ENCODE data around the gene MUC4. TPM values are rescaled to one million over a fixed set of nuclear protein-coding genes. Genes with fewer than 3 reads are reported as not detected.

The MUC4 gene
- total and polyA plus RNA-seq, 9 donors, result 0.02 to 0.99 (median 0.31) TPM; not detected in 2

DNA sequence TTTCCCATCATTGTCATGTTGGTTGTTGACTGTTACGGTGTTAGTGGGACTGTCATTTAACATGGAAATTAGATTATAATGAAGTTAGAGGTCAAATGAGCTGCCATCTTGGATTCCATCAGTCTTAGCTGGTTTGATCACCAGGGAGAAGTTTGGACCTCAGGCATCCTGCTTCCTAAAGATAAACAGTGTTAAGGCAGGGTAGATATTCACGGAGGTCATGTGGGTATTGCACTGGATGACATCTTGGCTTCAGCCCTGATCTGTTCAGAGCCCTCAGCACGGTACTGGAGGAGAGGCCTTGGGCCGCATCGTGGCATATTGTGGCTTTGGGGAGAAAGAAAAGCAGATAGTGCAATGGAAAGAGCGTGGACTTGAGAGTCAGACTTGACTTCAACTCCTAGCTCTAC, 102.0 kb downstream of the MUC4 start:
- intact Hi-C loops (cut with DNase I), result no loop called here
- no peaks in the 10 kb centered on the region for H3K27me3 ChIP-seq
- no peaks in the 10 kb centered on the region for H3K9me3 ChIP-seq
- H3K36me3 ChIP-seq, result no peaks in the 10 kb centered on the region
- H3K27ac ChIP-seq, result no peak overlapping the region
- no peak overlapping the region for H3K4me3 ChIP-seq
- no peaks in the 10 kb centered on the region for H3K4me1 ChIP-seq (ENCODE audit: insufficient read depth)
- 96 to 97% (median 97%) methylated on average over 6 of the region's 6 CpGs for WGBS, 3 donors
- no peak for DNase-seq
- TF ChIP-seq, protein P1, sequence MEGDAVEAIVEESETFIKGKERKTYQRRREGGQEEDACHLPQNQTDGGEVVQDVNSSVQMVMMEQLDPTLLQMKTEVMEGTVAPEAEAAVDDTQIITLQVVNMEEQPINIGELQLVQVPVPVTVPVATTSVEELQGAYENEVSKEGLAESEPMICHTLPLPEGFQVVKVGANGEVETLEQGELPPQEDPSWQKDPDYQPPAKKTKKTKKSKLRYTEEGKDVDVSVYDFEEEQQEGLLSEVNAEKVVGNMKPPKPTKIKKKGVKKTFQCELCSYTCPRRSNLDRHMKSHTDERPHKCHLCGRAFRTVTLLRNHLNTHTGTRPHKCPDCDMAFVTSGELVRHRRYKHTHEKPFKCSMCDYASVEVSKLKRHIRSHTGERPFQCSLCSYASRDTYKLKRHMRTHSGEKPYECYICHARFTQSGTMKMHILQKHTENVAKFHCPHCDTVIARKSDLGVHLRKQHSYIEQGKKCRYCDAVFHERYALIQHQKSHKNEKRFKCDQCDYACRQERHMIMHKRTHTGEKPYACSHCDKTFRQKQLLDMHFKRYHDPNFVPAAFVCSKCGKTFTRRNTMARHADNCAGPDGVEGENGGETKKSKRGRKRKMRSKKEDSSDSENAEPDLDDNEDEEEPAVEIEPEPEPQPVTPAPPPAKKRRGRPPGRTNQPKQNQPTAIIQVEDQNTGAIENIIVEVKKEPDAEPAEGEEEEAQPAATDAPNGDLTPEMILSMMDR (IDR thresholded peaks at IDR 0.05), result no peak

GRCh38 chr3:195708626-195709481, 102.9 kb downstream of the MUC4 start:
- Histone ChIP-seq H3K36me3 (no peaks in the 10 kb centered on the region), H3K4me1 (ENCODE audit: insufficient read depth) (no peaks in the 10 kb centered on the region), H3K27ac (no peak overlapping the region), H3K4me3 (no peak overlapping the region), H3K27me3 (no peaks in the 10 kb centered on the region), H3K9me3 (no peaks in the 10 kb centered on the region)
- DNase-seq, result no peak
- intact Hi-C loops (cut with DNase I), result no loop called here
- TF ChIP-seq, protein P1 (IDR thresholded peaks at IDR 0.05), result no peak
- TF ChIP-seq POLR2A (IDR thresholded peaks at IDR 0.05), result no peak
- TF ChIP-seq EP300 (IDR thresholded peaks at IDR 0.05), result no peak
- 84 to 91% (median 91%) methylated on average over 6 of the region's 6 CpGs for whole genome bisulfite sequencing, 3 donors

DNA sequence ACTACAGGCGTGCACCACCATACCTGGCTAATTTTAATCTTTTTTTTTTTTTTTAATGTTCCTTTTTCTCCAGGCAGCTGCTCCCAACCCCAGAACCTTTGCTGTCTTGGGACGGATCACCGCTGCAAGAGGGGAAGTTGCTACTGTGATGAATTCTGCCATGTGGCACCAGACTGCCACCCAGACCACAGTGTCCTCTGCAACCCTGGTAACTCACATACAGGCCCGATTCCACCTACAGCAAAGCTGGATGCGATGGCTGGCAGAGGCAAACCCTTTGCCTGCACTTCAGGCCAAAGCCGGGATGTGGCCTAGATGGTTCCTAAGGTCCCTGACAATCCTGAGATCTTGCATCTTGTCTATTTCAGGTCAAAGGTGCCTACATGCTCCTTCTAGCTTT, 103.7 kb downstream of the MUC4 start:
- intact Hi-C loops (cut with DNase I), result no loop called here
- DNase-seq, result no peak
- no peaks in the 10 kb centered on the region for H3K9me3 ChIP-seq
- no peaks in the 10 kb centered on the region for H3K36me3 ChIP-seq
- H3K27ac ChIP-seq, result no peak overlapping the region
- WGBS, 3 donors, result 85 to 97% (median 90%) methylated on average over 6 of the region's 6 CpGs
- H3K4me1 ChIP-seq (ENCODE audit: insufficient read depth), result no peaks in the 10 kb centered on the region
- H3K27me3 ChIP-seq, result no peaks in the 10 kb centered on the region
- TF ChIP-seq POLR2A (IDR thresholded peaks at IDR 0.05), result no peak
- TF ChIP-seq EP300 (IDR thresholded peaks at IDR 0.05), result no peak
- TF ChIP-seq, protein P1 (IDR thresholded peaks at IDR 0.05), result no peak
- H3K4me3 ChIP-seq, result no peak overlapping the region

DNA sequence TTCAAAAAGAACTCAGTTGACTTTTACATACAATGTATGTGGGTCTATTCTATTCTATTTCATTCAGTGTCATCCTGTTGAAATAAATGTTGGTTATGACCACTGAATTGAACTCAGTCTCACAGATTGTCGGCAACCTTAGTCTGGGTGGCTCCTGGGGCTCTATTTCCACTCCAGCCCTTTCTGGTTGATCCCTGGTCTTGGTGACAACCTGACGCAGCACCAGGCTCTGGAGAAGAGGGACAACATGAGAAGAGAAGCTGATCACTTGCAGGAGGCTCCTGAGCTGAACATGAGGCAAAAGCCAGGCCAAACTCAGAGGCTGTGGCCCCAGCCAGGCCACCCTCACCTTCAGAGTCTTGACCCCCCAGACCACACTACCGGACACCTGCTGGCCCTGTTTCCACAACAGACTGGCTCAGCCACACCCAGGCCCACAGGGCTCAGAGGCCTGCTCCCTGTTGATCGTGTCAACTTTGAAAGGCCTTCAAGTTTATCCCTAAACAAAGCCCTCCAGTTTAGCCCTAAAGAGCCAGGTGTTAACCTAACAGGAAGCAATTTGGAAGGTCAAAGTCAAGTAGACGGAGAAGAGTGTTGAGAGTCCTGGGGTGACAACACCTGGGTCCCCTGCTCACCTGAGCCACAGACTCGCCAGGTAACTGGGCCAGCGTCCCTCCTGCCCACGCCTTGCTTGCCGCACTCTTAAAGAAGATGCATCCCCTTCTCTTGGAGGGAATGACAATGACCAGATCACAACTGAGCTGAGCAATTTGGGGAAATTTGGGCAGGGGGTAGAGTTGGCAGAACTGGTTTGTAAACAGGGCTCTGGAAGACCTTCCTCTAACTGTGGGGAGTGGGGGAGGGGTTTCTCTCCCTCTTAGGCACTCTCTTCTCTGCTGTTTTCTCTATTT, 106.4 kb downstream of the MUC4 start:
- no peak for DNase-seq
- WGBS, 3 donors, result 82 to 86% (median 84%) methylated on average over 9 of the region's 9 CpGs
- no peaks in the 10 kb centered on the region for H3K27me3 ChIP-seq
- TF ChIP-seq, protein P1 (IDR thresholded peaks at IDR 0.05), result no peak
- TF ChIP-seq POLR2A (IDR thresholded peaks at IDR 0.05) (no peak), EP300 (IDR thresholded peaks at IDR 0.05) (no peak)
- H3K36me3 ChIP-seq, result no peaks in the 10 kb centered on the region
- intact Hi-C loops (cut with DNase I), result no loop called here
- no peak overlapping the region for H3K27ac ChIP-seq
- H3K9me3 ChIP-seq, result no peaks in the 10 kb centered on the region
- H3K4me3 ChIP-seq, result no peak overlapping the region
- H3K4me1 ChIP-seq (ENCODE audit: insufficient read depth), result no peaks in the 10 kb centered on the region
